ENCODE data around the gene SELENOM.
A peak's percentile ranks its signal among the peaks of the same experiment; 100 is the strongest.

The SELENOM gene

DNA sequence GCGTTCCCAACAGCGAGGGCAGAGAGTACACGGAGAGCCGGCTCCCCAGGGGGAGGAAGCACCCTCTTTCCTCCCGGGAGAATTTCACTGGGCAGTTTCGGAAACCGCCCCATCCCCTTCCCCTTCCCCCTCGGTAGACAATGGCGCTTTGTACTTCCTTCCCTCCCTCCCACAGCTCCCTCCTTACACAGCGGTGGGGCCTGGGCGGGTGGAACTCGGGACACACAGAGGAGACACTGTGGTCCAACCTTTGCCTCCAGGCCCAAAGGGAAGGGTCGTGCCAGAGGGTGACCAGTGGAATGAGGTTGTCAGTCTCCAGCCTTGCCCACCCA, 21.9 kb downstream of the SELENOM start:
- peak in 1 of 2 experiments; percentile 39 for DNase-seq (ENCODE audit: low read depth in 1 of 2, low spot score in 1 of 2)
- no peaks in the 10 kb centered on the region for H3K27me3 ChIP-seq (ENCODE audit: insufficient read depth, poor library complexity, severe bottlenecking)
- H3K4me3 ChIP-seq (replicated peaks; ENCODE audit: insufficient read depth, low read length), result peak overlapping the region; percentile 63
- TF ChIP-seq SPI1 (IDR thresholded peaks at IDR 0.05; ENCODE audit: borderline replicate concordance, low read depth), result no peak
- TF ChIP-seq, protein P1, sequence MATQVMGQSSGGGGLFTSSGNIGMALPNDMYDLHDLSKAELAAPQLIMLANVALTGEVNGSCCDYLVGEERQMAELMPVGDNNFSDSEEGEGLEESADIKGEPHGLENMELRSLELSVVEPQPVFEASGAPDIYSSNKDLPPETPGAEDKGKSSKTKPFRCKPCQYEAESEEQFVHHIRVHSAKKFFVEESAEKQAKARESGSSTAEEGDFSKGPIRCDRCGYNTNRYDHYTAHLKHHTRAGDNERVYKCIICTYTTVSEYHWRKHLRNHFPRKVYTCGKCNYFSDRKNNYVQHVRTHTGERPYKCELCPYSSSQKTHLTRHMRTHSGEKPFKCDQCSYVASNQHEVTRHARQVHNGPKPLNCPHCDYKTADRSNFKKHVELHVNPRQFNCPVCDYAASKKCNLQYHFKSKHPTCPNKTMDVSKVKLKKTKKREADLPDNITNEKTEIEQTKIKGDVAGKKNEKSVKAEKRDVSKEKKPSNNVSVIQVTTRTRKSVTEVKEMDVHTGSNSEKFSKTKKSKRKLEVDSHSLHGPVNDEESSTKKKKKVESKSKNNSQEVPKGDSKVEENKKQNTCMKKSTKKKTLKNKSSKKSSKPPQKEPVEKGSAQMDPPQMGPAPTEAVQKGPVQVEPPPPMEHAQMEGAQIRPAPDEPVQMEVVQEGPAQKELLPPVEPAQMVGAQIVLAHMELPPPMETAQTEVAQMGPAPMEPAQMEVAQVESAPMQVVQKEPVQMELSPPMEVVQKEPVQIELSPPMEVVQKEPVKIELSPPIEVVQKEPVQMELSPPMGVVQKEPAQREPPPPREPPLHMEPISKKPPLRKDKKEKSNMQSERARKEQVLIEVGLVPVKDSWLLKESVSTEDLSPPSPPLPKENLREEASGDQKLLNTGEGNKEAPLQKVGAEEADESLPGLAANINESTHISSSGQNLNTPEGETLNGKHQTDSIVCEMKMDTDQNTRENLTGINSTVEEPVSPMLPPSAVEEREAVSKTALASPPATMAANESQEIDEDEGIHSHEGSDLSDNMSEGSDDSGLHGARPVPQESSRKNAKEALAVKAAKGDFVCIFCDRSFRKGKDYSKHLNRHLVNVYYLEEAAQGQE (IDR thresholded peaks at IDR 0.05; ENCODE audit: insufficient replicate concordance, low read depth), result no peak
- TF ChIP-seq GABPA (IDR thresholded peaks at IDR 0.05; ENCODE audit: low read depth), result no peak
- TF ChIP-seq, protein P2, sequence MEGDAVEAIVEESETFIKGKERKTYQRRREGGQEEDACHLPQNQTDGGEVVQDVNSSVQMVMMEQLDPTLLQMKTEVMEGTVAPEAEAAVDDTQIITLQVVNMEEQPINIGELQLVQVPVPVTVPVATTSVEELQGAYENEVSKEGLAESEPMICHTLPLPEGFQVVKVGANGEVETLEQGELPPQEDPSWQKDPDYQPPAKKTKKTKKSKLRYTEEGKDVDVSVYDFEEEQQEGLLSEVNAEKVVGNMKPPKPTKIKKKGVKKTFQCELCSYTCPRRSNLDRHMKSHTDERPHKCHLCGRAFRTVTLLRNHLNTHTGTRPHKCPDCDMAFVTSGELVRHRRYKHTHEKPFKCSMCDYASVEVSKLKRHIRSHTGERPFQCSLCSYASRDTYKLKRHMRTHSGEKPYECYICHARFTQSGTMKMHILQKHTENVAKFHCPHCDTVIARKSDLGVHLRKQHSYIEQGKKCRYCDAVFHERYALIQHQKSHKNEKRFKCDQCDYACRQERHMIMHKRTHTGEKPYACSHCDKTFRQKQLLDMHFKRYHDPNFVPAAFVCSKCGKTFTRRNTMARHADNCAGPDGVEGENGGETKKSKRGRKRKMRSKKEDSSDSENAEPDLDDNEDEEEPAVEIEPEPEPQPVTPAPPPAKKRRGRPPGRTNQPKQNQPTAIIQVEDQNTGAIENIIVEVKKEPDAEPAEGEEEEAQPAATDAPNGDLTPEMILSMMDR (IDR thresholded peaks at IDR 0.05; ENCODE audit: insufficient read depth, low read length), result no peak
- TF ChIP-seq POLR2AphosphoS5 (IDR thresholded peaks at IDR 0.05; ENCODE audit: low read depth), result no peak
- H3K27ac ChIP-seq (replicated peaks), result peak overlapping the region; percentile 77

DNA sequence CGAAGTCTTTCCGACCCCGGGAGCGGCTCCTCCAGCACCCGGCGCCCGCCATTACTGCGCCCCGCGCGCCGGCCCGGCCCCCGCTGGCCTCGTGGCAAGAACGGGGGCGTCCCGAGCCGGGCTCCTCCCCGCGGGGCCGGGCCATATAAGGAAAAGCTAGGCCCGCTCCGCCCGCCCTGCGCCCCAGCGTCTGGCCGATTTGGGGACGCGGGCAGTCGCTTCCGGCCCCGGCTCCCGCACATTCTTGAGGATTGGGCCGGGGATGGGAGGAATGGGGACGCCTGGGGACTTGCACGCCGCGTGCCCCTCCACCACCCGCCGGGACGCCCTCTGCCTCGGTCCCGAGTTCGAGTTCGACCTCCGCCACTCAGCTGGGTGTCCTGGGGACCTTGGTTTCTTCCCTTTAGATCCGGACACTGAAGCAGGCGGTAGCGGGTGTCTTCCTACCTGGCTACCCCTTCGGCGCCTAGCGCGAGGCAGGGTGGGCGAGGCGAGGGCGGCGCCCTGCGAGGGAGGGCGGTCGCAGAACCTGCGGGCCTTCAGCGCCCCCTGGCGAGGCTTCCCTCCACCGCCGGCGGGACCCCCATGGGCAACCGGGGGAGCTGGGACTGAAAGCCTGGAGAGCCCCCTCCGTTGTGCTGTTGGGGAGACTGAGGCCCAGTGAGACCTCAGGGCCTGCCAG, 22.4 kb downstream of the SELENOM start:
- peak overlapping the region; percentile 77 for H3K27ac ChIP-seq (replicated peaks)
- peak; percentile 77 for DNase-seq (ENCODE audit: low read depth in 1 of 2, low spot score in 1 of 2)
- no peaks in the 10 kb centered on the region for H3K27me3 ChIP-seq (ENCODE audit: insufficient read depth, poor library complexity, severe bottlenecking)
- peak overlapping the region; percentile 63 for H3K4me3 ChIP-seq (replicated peaks; ENCODE audit: insufficient read depth, low read length)
- TF ChIP-seq, protein P2 (IDR thresholded peaks at IDR 0.05; ENCODE audit: insufficient read depth, low read length), result peak; percentile 55
- TF ChIP-seq SPI1 (IDR thresholded peaks at IDR 0.05; ENCODE audit: borderline replicate concordance, low read depth) (no peak), GABPA (IDR thresholded peaks at IDR 0.05; ENCODE audit: low read depth) (no peak), POLR2AphosphoS5 (IDR thresholded peaks at IDR 0.05; ENCODE audit: low read depth) (peak; percentile 60; the same call in 1 of the 2 replicates)
- TF ChIP-seq, protein P1 (IDR thresholded peaks at IDR 0.05; ENCODE audit: insufficient replicate concordance, low read depth), result peak; percentile 52

DNA sequence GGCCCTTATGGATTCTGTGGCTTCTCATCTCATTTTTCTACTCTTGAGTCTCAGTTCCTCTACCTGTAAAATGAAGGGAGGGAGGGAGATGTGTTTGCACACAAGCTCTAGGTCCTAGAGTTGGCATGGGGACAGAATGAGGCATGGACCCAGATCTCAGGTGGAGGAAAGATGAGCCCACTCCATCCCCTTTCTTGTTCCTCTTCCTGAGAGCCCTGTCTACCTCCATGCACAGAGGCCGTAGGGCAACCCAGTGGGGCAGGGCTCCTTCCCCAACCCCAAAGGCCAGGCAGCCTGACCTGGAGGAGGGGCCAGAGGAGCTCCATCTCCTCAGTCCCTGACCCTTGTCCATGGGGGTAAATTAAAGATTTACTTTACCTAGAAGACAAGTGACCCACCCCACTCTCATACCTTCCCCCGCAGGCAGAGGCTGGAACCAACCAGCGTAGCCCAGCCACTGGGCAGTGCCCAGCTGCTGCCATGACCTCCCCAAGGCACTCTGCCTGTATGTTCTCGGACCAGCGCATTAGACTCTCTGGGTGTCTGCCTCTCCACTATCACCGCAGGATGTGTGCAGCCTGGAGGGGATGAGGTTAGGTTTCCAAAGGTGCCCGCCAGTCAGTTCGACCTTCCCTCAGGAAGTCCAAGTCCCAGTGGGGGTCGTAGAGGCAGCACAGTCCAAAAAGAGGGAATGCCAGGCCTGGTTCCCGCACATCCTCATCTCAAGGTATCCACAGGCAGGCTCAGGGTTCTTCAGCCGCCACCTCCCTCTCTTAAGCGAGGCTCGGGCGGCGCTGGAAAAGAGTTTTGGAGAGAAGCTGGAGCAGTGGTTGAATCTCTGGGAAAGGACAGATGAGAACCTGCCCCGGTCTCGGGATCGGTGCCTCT, 23.2 kb downstream of the SELENOM start:
- Histone ChIP-seq H3K4me3 (replicated peaks; ENCODE audit: insufficient read depth, low read length) (peak overlapping the region; percentile 63), H3K27me3 (ENCODE audit: insufficient read depth, poor library complexity, severe bottlenecking) (no peaks in the 10 kb centered on the region), H3K27ac (replicated peaks) (peak overlapping the region; percentile 77)
- no peak for TF ChIP-seq POLR2AphosphoS5 (IDR thresholded peaks at IDR 0.05; ENCODE audit: low read depth)
- TF ChIP-seq, protein P1 (IDR thresholded peaks at IDR 0.05; ENCODE audit: insufficient replicate concordance, low read depth), result no peak
- TF ChIP-seq GABPA (IDR thresholded peaks at IDR 0.05; ENCODE audit: low read depth), result no peak
- TF ChIP-seq, protein P2 (IDR thresholded peaks at IDR 0.05; ENCODE audit: insufficient read depth, low read length), result no peak
- no peak for TF ChIP-seq SPI1 (IDR thresholded peaks at IDR 0.05; ENCODE audit: borderline replicate concordance, low read depth)
- no peak for DNase-seq (ENCODE audit: low read depth in 1 of 2, low spot score in 1 of 2)
